ENCODE data around the gene RACK1.

Gene RACK1

DNA sequence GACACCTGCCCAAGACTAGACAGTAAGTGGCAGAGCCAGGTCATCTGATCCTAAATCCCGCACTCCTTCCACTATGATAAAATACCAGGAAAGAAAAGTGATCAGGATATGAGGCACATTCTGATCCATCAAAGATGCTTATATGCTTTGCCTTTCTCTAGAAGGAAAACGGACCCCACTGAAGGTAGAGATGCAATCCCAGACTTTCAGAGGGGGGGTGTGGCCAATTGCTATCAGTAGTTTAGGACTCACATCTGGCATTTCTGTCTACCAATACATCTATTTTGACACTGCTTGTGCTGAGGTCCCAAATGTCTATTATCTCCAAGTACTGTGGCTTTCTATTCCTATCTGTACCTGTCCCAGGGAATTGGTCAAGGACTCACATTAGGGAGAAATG is 15.6 kb upstream of the RACK1 start:
- DNase-seq = no peak

DNA sequence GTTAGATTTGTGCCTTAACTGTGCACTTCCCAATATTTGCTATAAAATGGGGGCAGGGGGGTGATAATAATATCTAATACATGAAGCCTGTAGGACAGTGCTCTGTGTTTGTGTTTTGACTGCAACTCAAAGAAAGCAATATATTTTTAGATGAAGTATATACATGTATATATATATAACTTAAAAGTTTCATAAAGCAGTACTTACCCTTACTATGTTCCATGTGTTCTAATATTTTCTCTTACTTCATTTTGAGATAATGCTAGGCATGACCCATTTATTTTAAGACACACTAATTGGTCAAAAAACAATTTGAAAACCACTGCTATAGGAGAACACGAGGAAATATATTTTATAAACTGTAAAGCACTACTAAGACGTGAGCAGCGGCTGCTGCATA is 14.9 kb upstream of the RACK1 start:
- DNase-seq = no peak

DNA sequence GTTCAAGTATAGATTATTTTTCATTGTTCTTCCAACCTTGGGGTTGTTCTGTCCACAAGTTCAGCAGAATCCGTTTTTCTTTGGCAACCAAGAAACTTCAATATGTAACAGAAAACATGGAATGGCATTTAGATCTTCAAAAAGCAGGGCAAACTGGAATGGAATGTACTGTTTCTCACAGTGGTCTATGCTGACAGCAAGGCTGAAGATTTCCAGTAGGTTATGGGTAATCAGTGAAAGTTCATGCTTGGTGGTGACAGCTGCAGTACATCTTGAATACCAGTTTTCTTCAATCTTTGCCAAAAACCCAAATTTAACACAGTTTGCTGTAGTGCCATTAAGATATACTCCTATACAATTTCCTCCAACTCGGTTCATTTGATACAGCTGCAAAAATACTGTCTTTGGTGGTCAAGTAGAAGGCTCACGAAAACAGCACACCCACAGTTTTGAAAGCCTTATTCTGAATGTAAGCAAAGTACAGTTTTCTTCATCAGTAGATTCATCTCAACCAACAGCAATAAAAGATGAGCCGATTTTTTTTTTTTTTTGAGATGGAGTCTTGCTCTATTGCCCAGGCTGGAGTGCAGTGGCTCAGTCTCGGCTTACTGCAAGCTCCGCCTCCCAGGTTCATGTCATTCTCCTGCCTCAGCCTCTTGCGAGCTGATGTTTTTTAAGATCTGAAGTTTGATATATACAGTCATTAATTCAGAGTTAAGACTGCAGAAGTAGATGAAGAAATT is 12.3 kb upstream of the RACK1 start:
- DNase-seq = no peak

DNA sequence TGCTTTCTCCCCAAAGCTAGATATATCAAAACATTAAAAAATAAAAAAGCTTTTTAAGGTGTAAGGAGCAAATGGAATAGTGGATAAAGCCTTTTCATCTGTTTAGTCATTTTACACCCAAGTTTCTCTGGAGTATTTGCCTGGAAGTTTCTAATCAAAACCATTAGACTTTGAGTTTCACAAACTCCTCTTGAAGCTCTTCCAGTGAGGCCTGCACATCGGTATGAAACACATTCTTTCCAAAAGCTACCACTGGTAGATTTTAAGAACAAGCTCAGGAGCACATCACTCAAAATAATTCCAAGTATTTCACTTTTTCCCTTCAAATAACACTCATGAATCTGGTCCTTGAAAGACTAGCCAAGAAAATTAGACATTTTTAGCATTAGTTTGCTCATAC is 11.6 kb upstream of the RACK1 start:
- DNase-seq = no peak

DNA sequence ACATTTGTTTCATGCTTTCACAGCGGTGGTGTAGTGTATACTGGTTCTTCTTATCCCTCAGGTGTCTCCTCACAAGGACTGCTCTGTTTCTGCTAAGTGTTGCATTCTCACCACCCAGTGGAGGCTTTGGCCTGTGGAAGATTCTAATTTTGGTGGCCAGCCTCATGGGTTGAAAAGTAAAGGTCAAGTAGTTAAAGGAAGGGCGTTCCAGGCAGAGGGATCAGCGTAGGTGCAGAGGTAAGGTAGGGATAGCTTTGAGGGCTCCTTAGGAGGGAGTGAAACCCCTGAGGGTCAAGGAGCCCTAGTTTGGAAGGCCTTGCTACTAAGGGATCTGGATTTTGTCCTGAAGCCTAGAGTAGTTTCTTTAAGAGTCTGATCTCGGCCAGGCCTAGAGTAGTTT is 4.6 kb upstream of the RACK1 start:
- no peak for DNase-seq

DNA sequence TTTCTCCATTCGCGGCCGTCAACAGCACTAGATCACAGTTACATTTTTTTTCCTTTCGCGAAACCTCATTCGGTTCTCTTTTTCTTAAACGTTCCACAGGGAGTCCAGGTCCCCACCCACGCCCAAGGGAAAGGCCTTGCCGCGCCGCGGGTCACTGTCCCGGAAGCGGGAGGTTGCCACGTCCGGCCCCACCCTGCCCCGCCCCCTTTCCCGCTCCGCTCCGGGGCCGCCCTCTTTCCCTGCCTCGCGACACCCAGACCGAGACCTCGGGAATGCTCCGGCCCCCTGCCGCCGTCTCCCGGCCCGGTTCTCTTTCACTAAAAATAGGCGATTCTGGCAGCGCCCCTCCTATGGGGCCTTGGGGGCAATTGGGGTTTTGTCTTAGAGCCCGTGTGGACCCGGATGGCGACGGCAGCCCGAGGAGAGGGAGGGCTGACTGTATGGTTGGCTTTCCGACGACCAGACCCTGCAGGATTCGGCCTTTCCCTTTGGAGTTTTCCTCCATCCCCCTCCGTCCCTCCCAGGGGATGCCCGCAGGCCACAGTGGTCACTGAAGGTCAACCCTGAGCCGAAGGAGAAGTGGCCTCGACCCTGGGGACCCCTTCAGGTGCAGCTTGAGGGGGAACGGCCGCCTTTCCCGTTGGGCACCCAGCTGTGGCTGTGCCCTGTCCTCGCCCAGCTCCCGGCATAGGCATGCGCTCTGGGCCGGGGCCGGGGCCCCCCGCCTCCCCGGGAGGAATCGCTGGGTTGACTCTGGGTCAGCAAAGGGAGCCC is 2.8 kb upstream of the RACK1 start:
- DNase-seq = no peak

DNA sequence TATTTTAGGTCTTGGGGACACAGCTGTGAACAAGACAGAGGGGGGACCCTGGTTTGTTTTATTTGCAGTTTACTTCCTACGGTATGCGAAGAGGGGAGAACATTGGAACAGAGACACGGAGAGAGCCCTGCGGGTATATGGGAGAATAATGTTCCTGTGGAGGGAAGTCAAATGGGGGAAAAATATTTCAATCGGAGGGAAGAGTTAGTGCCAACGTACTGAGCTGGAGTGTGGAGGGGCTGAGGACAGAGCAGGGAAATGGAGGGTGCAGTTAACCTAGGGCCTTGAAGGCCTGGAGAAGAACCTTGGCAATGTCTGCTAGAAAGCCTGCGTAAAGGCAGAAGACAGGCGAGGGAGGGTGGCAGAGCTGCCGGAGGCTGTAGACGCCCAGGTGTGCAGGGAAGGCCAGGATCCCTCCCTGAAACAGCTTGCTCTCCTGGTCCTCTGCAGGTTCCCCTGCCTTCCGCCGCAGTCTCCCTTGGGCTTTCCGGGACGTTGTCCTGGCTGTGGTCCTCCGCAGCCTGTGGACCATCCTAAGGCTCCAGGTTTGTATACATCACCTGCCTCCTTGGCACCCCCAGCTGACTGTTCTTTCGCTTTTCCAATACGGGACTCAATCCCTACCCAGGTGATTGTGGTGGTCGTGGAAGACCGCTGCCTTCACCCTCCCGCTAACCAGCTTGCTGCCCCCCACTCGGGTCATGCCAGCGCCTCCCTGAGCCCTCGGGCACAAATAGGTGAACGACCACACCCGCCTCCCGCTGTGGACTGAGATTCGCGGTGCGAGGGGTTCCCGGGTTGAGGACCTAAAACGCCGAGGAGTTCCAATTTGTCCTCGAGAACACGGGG is 1.9 kb upstream of the RACK1 start:
- no peak for DNase-seq

DNA sequence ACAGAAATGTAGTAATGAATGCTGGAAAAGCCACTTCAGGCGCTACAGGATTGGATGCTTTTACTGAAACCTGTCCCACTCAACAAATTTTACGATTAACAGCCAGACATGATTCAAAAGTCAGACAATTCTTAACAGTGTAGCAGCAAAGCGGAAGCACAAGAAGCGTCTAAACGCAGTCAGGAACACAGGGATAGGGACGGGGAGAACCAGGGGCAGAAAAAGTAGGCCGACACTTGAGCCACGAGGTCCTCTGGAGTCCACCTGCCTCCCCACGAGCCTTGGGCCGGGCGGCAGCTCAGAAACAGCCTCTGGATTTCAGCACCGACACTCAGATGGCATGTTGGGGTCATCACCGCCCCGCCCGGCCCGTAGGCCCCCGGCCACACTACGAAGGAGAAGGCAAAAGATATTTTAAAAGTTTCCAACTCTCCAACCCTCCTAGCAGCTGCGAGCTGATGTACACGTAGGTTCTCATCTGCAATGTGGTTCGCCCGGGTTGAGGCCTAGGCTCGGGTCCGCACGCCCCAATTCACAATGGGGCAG is 615 bp downstream of the RACK1 start:
- DNase-seq = no peak

DNA sequence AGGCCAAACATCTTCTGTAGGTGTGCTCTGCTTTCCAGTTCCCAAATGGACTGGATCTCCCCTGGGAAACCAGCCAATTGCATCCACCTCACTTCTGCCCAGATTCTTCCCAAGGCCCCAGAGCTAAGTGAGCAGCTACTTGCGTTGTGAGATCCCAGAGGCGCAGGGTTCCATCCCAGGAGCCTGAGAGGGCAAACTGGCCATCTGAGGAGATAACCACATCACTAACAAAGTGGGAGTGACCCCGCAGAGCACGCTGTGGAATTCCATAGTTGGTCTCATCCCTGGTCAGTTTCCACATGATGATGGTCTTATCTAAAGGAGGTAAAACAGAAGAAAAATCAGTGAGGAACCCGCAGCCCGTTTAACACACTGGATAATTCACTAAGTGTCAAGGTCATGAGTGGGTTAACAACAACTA is 1.7 kb downstream of the RACK1 start:
- DNase-seq = no peak

DNA sequence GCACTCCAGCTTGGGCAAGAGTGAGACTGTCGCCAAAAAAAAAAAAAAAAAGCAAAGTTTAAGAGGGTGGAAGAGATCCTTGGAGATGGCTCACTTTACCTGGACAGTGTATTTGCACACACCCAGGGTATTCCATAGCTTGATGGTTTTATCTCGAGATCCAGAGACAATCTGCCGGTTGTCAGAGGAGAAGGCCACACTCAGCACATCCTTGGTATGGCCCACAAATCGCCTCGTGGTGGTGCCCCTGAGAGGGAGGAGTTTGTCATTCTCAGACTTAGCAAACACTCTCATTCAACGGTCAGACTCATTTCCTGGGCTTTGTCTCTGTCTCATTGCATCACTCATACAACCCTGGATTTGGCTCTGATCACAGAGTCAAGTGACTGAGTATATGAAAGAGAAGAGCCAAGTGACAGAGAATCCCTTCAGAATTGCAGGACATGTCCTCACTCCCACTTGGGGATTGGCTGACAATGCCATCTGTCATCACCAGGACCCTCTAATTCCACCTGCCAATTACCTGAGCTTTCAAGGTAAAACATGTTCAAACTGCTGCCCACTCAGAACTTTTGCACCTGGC is 2.2 kb downstream of the RACK1 start:
- DNase-seq = no peak

DNA sequence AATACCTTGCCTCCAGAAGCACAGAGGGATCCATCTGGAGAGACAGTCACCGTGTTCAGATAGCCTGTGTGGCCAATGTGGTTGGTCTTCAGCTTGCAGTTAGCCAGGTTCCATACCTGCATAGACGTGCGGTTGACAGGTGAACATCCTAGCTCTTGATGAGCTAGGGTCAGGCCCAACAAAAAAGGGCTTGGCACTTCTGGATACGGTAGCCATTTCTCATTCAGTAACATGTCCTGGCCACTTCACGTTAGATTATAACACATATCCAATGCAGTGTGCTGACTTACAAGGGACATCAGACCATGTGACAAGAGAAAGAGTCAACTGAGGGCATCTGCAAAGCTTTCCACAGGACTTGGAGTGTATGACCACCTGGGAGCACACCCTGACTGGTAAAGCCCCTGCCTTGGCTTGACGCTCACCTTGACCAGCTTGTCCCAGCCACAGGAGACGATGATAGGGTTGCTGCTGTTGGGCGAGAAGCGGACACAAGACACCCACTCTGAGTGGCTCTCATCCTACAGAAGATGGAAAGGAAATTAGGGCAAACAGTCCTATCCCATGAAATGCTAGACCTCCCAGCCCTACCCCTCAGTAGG is 4.5 kb downstream of the RACK1 start:
- no peak for DNase-seq

DNA sequence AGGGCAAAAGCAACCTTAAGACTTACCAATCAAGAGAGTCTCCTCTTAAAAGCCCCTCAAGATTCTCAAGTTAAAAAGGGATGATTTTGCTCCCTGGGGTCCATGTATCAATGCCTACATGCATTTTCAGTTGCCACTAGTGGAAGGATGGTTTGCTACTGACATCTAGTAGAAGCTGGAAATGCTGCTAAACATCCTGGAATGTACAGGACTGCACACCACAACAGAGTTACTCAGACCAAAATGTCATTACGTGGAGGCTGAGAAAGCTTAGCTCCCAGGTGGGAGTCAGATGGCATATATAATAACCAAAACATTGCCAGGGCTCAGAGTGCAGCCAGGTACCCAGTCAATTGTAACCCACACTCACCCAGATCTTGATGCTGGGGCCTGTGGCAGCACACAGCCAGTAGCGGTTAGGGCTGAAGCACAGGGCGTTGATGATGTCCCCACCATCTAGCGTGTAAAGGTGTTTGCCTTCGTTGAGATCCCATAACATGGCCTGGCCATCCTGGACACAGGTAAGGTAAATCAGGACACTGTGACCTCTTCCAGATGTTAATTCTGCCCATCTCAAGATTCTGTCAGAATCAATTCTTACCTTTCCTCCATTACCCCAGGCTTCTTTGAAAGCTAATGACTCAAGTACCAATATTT is 5.8 kb downstream of the RACK1 start:
- no peak for DNase-seq

DNA sequence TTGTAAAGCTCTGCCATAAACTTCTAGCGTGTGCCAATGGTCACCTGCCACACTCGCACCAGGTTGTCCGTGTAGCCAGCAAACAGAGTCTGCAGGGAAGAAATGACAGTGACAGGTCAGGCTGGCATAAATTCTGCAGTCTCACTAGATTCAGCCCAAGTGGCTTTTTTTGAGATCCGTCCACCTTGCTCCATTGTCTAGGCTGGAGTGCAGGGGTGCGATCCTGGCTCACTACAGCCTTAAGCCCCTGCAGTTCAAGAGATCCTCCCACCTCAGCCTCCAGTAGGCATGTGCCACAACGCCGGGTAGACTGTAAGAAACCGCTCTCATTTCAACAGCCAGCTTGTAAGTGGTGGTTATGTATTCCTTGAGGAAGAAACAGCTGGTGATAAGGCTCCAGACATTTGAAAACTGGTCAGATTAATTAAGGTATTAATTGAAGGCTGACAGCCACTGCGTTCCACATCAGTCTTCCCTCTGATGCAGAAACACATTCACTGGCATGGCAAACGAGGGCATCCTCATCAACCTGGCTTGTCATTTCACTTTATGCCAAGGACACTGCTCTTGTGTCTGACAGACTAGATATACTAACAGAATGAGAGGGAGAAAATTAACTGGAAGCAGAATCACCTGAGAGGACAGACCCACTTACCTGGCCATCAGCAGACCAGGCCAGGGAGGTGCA is 6.6 kb downstream of the RACK1 start:
- no peak for DNase-seq

DNA sequence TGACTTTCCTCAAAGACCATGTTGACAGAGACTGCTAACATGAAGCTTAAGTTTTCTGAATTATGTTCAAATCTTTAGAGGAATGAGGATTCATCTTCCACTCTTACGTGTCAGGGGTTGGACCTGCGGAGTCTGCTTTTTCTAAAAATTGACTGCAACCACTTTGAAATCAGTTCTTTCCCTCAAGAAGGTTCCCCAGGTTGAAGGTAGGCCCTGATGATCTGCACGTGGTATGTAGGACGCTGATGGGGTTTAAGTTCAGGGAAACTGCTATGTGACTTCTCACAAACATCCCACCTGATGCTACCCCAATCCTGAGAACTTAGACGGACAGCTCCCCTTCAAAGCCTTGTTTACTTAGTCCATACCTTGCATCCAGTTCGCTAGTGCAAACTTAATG is 7.2 kb downstream of the RACK1 start:
- DNase-seq = no peak

DNA sequence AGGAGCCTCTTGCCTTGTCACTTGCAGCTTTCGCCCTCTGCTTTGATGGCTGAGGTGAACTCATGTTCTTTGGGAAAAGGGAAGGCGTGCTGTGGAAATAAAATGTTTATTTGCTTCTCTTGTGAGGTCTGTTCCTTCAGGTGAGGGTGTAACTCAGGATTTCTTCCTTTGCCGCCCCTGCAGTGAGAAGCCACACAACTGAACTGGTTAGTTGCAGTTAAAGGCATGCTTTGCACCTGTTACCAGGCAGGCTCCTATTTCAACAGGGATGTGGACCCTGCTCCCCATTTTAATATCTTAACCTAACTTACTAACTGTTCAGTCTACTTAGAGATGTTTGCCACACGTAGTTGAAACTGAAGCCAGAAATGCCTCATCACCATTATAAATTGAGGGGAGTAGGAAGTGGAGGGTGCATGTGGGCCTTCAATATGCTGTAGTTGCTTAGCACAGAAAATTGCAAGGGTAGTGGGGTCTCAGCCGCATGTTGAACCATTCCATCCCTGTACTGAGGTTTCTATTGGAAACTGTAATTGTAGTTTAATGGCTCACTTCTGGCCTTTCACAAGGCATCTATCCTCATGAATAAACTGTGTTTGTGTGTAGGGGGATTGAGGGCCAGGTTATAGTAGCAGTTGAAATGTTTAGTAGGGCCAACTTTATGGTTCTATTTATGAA is 7.9 kb downstream of the RACK1 start:
- no peak for DNase-seq

DNA sequence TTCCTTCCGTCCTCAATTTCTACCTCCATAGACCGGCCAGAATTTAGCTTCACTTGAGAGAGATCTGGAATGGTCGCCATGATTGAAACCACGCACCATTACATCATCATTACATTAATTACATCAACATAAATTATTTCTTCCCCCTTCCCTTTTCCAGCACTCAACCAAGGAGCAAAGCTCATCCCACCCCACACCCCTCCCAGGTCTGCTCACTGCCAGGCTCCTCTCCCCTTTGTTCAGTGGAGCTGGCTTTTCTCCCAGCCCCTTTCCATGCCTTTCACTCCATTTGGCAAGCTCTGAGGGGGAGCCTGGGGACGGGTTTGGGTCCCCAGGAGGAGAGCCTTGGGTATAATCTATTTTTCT is 8.4 kb downstream of the RACK1 start:
- DNase-seq = no peak

DNA sequence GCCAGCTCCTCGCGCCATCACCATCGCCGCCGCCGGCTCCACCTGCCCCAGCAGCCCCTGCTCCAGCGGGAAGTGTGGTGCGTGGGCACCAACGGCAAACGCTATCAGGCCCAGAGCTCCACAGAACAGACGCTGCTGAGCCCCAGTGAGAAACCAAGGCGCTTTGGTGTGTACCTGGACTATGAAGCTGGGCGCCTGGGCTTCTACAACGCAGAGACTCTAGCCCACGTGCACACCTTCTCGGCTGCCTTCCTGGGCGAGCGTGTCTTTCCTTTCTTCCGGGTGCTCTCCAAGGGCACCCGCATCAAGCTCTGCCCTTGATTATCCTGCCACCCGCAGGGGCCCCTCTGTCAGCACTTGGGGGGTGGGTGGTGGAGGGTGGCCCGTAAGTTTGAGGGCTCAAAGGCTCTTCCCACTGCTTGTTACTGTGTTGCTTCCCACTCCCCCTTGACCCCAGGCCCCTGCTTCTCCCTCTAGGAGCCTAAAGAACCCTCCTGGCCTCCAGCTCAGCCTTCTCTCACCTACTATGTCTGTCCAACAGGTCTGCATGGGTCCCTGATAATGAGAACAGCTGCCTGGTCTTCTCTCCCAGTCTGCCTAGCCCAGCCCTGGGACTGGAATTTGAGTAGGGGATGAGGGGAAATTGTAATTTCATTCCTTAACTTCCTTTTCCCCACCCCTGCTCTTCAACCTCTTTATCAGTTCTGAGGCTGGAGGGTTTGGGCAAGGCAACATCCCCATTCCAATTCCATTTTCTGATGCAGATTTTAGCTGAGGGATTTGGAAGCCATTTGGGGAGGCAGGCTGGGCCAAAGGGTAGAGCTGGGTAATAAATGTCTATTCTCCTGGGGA is 9.0 kb downstream of the RACK1 start:
- DNase-seq = no peak

DNA sequence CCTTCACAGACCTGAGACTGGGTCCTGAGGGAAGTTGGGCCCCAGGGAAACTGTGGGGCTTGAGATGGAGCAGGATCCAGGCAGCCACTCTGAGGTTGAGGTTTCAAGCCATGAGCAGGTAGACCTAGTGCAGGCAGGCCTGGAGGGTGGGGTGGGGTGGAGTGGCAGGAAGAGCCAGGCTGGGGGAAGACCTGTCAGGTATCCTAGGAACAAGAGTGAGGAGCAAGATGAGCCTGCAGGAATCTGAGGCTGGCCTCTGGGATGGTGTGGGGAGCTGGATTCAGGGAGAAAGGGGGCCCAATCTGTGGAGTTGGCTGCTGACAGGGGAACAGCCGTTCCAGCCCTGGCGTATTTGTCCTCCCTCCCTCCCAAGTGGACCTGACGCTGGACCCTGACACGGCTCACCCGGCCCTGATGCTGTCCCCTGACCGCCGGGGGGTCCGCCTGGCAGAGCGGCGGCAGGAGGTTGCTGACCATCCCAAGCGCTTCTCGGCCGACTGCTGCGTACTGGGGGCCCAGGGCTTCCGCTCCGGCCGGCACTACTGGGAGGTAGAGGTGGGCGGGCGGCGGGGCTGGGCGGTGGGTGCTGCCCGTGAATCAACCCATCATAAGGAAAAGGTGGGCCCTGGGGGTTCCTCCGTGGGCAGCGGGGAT is 9.8 kb downstream of the RACK1 start:
- no peak for DNase-seq

DNA sequence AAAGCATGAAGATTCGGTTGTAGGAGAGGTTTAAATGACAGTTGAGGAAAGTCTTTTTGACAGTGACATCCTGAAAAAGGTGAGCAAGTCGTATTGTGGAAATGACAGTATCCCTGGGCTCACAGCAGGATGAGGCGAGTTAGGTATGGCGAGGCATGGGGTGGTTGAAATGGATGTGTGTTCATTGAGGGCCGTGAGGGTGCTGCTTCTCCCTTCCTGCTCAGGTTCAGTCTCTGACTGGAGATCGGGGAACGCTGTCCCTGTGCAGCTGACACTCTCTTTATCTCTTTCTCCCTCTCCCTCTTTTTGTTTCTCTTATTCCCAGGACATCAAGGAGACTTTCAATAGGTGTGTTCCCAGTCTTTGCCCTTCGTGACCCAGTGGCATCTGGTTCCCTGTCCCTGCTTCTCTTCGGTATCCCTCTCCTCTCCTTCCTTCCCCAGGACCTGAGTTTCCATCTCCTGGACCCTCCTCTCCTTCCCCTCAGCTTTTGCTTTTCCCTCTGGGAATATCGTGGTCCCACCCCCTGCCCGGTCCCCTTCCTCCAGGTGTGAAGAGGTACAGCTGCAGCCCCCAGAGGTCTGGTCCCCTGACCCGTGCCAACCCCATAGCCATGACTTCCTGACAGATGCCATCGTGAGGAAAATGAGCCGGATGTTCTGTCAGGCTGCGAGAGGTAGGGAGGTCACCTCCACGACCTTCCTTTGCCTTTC is 10.5 kb downstream of the RACK1 start:
- no peak for DNase-seq

Data from NCI-H748 treated with DMSO at 0.1 percent for 48 hours (cell line).